Mammary epithelial cell (primary cell): ENCODE measurements around the gene CDH4.

Experiments
- EZH2 ChIP-seq: IDR thresholded peaks from 2 replicates; pipeline ENCODE4 v1.6.1; 2012; ENCODE audit warnings: low read length, inconsistent platforms, borderline replicate concordance
- TF ChIP-seq, protein P1 (sequence below), 2 donors: IDR thresholded peaks in 1 of 2; conservative IDR thresholded peaks in 1 of 2; 2 replicates each; pipeline ENCODE4 v1.5.1; 2011 to 2012; ENCODE audit warnings: inconsistent platforms in 2 of 2, low read length in 2 of 2, mild to moderate bottlenecking in 2 of 2, control low read depth in 1 of 2, low read depth in 1 of 2; ENCODE audit not compliant: insufficient read depth in 1 of 2; ENCODE audit errors: extremely low read depth in 1 of 2

DNA sequence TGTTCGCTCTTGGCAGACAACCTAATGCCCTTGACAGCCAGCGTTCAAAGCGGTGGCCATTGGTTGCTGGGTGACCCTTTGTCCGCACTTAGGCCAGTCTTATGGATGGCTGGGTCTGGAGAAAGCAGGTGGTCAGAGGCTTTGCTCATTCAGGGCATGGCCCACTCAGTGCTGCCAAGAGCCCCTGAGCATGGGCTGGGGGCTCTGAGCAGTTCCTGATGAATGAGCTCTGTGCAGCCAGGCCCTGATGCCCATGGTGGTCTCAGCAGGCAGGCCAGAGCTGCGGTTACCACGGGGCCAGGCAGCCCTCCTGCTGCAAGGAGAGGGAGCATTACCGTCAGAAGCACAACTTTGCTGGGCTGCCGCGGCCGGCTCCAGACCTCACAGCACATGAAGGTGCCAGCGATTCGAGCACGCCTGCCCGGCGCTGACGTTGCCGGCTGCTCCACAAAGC is 36.3 kb downstream of the CDH4 start:
- TF ChIP-seq, protein P1, sequence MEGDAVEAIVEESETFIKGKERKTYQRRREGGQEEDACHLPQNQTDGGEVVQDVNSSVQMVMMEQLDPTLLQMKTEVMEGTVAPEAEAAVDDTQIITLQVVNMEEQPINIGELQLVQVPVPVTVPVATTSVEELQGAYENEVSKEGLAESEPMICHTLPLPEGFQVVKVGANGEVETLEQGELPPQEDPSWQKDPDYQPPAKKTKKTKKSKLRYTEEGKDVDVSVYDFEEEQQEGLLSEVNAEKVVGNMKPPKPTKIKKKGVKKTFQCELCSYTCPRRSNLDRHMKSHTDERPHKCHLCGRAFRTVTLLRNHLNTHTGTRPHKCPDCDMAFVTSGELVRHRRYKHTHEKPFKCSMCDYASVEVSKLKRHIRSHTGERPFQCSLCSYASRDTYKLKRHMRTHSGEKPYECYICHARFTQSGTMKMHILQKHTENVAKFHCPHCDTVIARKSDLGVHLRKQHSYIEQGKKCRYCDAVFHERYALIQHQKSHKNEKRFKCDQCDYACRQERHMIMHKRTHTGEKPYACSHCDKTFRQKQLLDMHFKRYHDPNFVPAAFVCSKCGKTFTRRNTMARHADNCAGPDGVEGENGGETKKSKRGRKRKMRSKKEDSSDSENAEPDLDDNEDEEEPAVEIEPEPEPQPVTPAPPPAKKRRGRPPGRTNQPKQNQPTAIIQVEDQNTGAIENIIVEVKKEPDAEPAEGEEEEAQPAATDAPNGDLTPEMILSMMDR (conservative IDR thresholded peaks at IDR 0.05 in 1 of 2, IDR thresholded peaks at IDR 0.05 in 1 of 2; ENCODE audit: extremely low read depth in 1 of 2, insufficient read depth in 1 of 2, low read depth in 1 of 2, low read length in 2 of 2): no peak
- no peak for TF ChIP-seq EZH2
